NB4 (cell line): ENCODE data around the gene PDCL3.
A peak's percentile ranks its signal among the peaks of the same experiment; 100 is the strongest.

Experiments
- DNase-seq: peaks from one replicate; pipeline ENCODE4 v3.0.0; 2010; ENCODE audit warnings: low read depth
- H3K4me3 ChIP-seq: one replicate; pipeline ENCODE4 v1.5.1; 2011; ENCODE audit warnings: mild to moderate bottlenecking, low read depth, low read length, moderate library complexity
- CTCF ChIP-seq: IDR thresholded peaks from one replicate; pipeline ENCODE4 v1.5.1; 2012; ENCODE audit warnings: low read depth, low read length
- MYC ChIP-seq: IDR thresholded peaks from 2 replicates; pipeline ENCODE4 v1.6.1; 2011; ENCODE audit warnings: low read depth, low read length
- POLR2A ChIP-seq: IDR thresholded peaks from 2 replicates; pipeline ENCODE4 v1.6.1; 2011; ENCODE audit warnings: mild to moderate bottlenecking; ENCODE audit not compliant: insufficient read length; ENCODE audit errors: extremely low read depth
- TF ChIP-seq, protein P1 (sequence below): IDR thresholded peaks from 2 replicates; pipeline ENCODE4 v1.6.1; 2011; ENCODE audit warnings: low read depth, low read length

The PDCL3 gene

GRCh38 chr2:100592226-100592625 is 29.4 kb downstream of the PDCL3 start:
- DNase-seq: peak; percentile 48
- H3K4me3 ChIP-seq: no peak overlapping the region
- TF ChIP-seq MYC (no peak), CTCF (no peak), POLR2A (no peak)
- TF ChIP-seq, protein P1, sequence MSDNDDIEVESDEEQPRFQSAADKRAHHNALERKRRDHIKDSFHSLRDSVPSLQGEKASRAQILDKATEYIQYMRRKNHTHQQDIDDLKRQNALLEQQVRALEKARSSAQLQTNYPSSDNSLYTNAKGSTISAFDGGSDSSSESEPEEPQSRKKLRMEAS: no peak

GRCh38 chr2:100596465-100596864 is 33.7 kb downstream of the PDCL3 start:
- DNase-seq: no peak
- no peak overlapping the region for H3K4me3 ChIP-seq
- TF ChIP-seq MYC: no peak
- no peak for TF ChIP-seq POLR2A
- no peak for TF ChIP-seq CTCF
- TF ChIP-seq, protein P1: no peak

DNA sequence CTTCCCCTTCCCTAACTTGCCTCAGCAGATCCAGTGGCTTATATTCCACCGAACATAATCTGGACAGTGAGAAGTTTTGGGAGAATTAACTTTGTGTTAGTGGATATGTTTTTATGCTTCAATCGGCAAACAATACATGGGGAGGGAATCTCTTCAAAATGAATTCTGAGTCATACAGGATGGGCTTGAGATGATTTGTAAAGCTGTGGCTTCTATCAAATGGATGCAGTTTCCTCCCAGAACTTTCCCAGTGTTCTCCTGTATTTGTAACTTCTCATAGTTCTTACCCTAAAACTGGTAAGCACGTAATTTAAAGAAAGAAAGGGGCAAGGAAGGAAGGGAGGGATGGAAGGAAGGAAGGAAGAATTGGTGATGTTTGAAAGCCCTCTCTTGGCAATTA is 36.8 kb downstream of the PDCL3 start:
- TF ChIP-seq, protein P1: no peak
- TF ChIP-seq CTCF (no peak), MYC (no peak), POLR2A (no peak)
- DNase-seq: no peak
- H3K4me3 ChIP-seq: no peak overlapping the region

- TF ChIP-seq MYC: no peak
- TF ChIP-seq CTCF: no peak
- TF ChIP-seq, protein P1: no peak
- no peak for TF ChIP-seq POLR2A
- no peak for DNase-seq
- H3K4me3 ChIP-seq: no peak overlapping the region
These were observed 38.9 kb downstream of the PDCL3 start for GRCh38 chr2:100601661-100602060.

DNA sequence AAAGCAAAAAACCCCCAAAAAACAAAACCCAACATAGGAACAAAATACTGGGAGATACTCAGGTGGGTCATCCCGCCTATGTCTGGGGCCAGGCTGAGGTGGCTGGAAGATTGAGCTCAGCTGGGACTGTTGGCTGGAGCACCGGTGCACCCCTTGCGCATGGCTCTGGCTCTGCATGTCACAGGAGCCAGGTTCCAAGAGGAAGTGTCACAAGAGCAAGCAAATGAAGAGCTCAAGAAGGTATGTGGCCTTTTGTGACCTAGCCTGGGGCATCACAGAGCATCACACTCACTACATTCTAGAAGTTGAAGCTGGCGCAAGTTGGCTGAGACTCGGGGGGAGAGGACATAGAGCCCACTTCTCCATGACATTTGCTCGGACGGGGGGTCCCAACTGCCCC is 40.6 kb downstream of the PDCL3 start:
- no peak overlapping the region for H3K4me3 ChIP-seq
- TF ChIP-seq, protein P1: no peak
- TF ChIP-seq MYC: no peak
- TF ChIP-seq POLR2A: no peak
- no peak for TF ChIP-seq CTCF
- DNase-seq: no peak
